Endothelial cell of umbilical vein (primary cell): ENCODE data around the gene SPDEF.

Experiments
- EZH2 ChIP-seq: IDR thresholded peaks from 2 replicates; pipeline ENCODE4 v1.6.1; 2012; ENCODE audit warnings: borderline replicate concordance, low read depth, mild to moderate bottlenecking, moderate library complexity, low read length, inconsistent platforms; ENCODE audit not compliant: severe bottlenecking
- GATA2 ChIP-seq: IDR thresholded peaks from 2 replicates; pipeline ENCODE4 v1.7.0; 2011; ENCODE audit warnings: low read depth, mild to moderate bottlenecking, moderate library complexity, mixed read lengths, low read length; ENCODE audit not compliant: insufficient read length, insufficient read depth
- JUN ChIP-seq: IDR thresholded peaks from 2 replicates; pipeline ENCODE4 v1.6.1; 2011; ENCODE audit warnings: borderline replicate concordance, low read depth; ENCODE audit not compliant: insufficient read length, insufficient read depth
- MYC ChIP-seq: IDR thresholded peaks from one replicate; pipeline ENCODE4 v1.6.1; 2011; ENCODE audit warnings: mild to moderate bottlenecking, low read depth, low read length
- POLR2A ChIP-seq: IDR thresholded peaks from 2 replicates; pipeline ENCODE4 v1.6.1; 2012; ENCODE audit warnings: low read depth, mild to moderate bottlenecking, control low read depth, low read length
- POLR2AphosphoS5 ChIP-seq: IDR thresholded peaks from 2 replicates; pipeline ENCODE4 v1.6.1; 2012; ENCODE audit warnings: low read depth, mild to moderate bottlenecking, control low read depth, low read length, moderate library complexity; ENCODE audit not compliant: insufficient read depth
- TF ChIP-seq, protein P1 (sequence below), 2 donors: IDR thresholded peaks; 1 replicate in 1 of 2; 2 replicates in 1 of 2; pipeline ENCODE4 v1.5.1; 2011; ENCODE audit warnings: low read length in 2 of 2, mild to moderate bottlenecking in 2 of 2, moderate library complexity in 2 of 2, control low read depth in 1 of 2, inconsistent platforms in 1 of 2, low read depth in 1 of 2; ENCODE audit not compliant: insufficient read depth in 1 of 2; ENCODE audit errors: extremely low read depth in 1 of 2
- TF ChIP-seq, protein P2 (sequence below): IDR thresholded peaks from 2 replicates; pipeline ENCODE4 v1.6.1; 2011; ENCODE audit not compliant: insufficient read depth, insufficient read length

DNA sequence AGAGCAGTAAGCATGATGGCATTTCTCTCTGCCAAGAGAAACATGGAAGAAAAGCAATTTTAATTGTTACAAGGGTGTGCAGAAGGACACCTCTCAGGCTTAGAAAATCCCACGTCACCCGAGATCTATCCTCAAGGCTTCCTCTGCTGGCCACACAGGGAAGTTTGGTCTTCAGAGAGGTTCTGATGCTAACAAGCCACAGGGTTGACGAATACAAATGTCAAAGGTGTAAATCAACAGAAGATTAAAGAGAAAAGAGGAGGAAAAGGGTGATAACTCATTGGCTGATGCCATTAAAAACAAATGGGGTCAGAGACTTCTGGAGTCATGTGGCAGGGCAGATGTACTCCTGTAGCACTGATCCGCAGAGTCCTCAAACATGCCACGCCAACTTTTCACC, 33.6 kb upstream of the SPDEF start:
- TF ChIP-seq, protein P1, sequence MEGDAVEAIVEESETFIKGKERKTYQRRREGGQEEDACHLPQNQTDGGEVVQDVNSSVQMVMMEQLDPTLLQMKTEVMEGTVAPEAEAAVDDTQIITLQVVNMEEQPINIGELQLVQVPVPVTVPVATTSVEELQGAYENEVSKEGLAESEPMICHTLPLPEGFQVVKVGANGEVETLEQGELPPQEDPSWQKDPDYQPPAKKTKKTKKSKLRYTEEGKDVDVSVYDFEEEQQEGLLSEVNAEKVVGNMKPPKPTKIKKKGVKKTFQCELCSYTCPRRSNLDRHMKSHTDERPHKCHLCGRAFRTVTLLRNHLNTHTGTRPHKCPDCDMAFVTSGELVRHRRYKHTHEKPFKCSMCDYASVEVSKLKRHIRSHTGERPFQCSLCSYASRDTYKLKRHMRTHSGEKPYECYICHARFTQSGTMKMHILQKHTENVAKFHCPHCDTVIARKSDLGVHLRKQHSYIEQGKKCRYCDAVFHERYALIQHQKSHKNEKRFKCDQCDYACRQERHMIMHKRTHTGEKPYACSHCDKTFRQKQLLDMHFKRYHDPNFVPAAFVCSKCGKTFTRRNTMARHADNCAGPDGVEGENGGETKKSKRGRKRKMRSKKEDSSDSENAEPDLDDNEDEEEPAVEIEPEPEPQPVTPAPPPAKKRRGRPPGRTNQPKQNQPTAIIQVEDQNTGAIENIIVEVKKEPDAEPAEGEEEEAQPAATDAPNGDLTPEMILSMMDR (IDR thresholded peaks at IDR 0.05; ENCODE audit: extremely low read depth in 1 of 2, insufficient read depth in 1 of 2, low read depth in 1 of 2, low read length in 2 of 2) = no peak
- no peak for TF ChIP-seq POLR2AphosphoS5
- no peak for TF ChIP-seq EZH2
- TF ChIP-seq, protein P2, sequence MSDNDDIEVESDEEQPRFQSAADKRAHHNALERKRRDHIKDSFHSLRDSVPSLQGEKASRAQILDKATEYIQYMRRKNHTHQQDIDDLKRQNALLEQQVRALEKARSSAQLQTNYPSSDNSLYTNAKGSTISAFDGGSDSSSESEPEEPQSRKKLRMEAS = no peak
- no peak for TF ChIP-seq POLR2A
- no peak for TF ChIP-seq MYC
- TF ChIP-seq GATA2 = no peak
- no peak for TF ChIP-seq JUN
